Right hindlimb (tissue), 1 donor: ENCODE measurements around the gene ASB3.
"Not testable (repeated sequence)": the region's sequence is repeated elsewhere in the genome, so short reads cannot be mapped to it uniquely, and the experiment has no call there.

Experiments used
- DNase-seq: peaks from one replicate; pipeline ENCODE4 v3.0.0-alpha.2; 2018

The ASB3 gene, protein sequence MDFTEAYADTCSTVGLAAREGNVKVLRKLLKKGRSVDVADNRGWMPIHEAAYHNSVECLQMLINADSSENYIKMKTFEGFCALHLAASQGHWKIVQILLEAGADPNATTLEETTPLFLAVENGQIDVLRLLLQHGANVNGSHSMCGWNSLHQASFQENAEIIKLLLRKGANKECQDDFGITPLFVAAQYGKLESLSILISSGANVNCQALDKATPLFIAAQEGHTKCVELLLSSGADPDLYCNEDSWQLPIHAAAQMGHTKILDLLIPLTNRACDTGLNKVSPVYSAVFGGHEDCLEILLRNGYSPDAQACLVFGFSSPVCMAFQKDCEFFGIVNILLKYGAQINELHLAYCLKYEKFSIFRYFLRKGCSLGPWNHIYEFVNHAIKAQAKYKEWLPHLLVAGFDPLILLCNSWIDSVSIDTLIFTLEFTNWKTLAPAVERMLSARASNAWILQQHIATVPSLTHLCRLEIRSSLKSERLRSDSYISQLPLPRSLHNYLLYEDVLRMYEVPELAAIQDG

DNA sequence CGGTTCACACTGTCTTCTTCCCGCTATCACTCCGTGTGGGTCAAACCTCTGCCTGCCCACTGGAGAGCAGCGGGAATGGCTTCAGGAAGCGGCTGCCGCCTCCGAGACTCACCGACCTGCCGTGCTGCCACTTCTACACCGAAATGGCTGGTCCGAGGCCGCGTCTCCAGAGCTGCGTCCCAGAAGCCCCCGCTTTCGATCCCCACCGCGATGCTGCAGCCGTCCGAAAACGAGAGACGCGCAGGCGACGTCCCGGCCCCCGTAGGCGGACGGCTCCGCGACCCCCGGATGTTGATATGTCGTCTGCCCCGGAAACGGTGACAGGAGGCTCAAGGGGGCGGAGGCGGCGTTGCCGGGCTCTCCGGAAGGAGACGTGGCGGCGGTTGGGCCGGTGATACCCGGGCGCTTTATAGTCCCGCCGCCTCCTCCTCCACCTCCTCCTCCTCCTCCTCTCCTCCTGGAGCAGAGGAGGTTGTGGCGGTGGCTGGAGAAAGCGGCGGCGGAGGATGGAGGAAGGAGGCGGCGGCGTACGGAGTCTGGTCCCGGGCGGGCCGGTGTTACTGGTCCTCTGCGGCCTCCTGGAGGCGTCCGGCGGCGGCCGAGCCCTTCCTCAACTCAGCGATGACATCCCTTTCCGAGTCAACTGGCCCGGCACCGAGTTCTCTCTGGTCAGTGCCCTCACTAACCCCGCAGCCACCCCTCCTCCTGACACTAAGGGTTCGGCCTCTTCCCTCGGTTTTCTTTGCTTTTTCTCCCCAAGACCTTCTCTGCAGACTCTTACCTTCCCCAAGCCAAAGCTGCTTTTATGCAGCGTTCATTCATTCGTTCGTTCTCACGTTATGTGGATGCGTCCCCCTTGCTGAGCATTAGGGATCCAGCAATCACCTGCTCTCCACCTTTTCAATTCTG lies at the start of gene ASB3, which contains the start of gene ERLEC1:
Gene ASB3, minus strand, starts transcription at position 249 of the 909 bp plus-strand sequence. CDS start 21,381 bp downstream, outside the sequence.
Gene ERLEC1, plus strand, starts transcription at position 340 of the 909 bp plus-strand sequence. Its CDS starts 167 bp downstream, at position 507.
- DNase-seq = peak; percentile 96

DNA sequence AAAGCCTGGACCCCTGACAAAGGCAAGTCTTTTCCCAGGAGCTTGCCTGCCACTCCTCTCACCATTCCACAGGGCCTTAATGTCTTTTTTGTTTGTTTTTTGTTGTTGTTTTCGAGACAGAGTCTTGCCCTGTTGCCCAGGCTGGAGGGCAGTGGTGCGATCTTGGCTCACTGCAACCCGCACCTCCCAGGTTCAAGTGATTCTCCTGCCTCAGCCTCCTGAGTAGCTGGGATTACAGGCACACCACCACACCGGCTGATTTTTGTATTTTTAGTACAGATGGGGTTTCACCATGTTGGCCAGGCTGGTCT lies 43.2 kb upstream of the ASB3 start:
- not testable (repeated sequence) for DNase-seq

GRCh38 chr2:53829273-53829979 lies 42.7 kb upstream of the ASB3 start:
- DNase-seq = no peak

DNA sequence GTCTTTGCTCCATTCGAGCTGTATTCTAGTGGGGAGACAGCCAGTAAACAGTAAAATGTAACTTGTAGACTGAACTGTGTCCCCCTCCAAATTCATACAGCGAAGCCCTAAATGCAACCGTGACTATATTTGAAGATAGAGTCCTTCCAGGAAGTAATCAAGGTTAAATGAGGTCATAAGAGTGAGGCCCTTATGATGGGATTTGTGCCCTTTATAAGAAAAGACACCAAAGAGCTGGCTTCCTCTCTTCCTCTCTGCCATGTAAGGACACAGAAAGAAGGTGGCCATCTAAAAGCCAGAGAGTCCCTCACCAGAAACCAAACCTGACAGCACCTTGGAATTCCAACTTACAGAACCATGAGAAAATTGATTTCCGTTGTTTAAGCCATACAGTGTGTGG lies 41.6 kb upstream of the ASB3 start:
- DNase-seq = no peak

DNA sequence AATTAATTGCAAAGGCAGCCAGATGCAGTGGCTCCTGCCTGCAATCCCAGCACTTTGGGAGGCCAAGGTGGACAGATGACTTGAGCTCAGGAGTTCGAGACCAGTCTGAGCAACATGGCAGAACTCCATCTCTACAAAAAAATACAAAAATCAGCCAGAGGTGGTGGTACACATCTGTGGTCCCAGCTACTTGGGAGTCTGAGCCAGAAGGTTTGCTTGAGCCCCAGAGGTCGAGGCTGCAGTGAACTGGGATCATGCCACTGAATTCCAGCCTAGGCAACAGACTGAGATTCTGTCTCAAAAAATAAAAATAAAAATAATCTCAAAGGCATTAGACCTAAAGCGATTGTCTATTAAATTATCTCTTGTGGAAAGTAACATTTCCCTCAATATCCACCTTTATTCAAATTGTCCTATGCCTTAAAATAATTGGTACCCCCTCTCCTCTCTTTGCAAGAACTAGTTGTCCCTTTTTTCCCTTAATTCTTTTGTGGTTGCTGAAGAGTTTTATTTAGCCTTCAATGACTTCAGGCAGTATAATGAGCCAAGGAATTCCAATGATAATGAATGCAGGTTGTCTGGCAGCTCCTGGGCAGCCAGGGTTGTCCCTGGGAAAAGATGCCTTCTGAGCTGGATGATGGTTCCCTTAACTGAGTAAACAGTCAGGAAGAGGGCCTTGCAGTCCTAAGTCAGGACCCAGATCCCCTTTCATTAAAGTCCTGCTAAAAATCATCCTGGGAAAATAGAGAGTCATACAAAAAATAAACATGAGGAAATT lies 40.8 kb upstream of the ASB3 start:
- DNase-seq = no peak

DNA sequence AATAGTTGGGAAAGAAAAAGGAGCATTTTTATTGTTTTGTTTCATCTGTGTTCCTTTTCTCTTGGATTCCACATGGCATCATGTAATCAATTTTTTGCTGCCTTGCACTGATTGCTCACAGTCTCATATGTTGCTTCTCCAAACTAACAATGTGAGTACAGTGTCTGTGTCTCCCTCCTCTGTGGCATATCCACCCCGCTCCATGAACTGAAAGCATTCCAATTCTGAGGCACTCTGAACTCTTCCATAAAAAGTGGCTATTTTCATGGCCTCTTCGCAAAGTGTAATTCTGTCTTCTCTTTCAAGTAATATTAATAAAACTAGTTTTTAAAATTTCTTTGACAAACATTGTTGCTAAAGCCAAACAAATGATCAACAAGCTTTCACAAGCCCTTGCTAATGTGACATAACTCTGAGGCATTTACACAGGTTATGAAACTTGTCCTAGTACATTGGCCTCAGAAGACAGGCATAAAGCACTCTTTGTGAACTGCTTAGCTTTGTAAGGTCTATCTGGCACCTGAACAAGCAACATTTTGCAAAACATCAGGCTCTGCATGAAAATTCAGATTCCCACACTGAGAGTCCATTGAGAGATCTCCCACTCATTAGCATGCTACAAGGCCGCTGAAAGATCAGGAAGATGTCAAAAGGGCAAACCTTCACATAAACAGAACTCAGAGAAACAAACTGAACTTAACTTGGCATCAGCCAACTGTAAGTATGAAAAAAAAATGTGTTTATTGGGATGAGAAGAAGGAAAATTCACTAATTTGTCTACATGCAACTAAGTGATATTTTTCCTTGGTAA lies 40.0 kb upstream of the ASB3 start:
- no peak for DNase-seq

GRCh38 chr2:53826030-53826410 lies 39.3 kb upstream of the ASB3 start:
- no peak for DNase-seq

DNA sequence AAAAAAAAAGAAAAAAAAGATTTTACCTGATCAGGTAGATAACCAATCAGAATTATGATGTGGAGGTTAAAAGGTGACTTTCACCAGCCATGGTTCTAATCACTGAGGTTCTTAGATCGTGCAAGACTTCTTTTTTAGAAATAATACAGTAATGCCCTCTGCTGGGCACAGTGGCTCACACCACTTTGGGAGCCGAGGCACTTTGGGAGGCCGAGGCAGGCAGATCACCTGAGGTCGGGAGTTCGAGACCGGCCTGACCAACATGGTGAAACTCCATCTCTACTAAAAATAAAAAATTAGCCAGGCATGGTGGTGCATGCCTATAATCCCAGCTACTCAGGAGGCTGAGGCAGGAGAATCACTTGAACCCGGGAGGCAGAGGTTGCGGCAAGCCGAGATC lies 36.9 kb upstream of the ASB3 start:
- not testable (repeated sequence) for DNase-seq

DNA sequence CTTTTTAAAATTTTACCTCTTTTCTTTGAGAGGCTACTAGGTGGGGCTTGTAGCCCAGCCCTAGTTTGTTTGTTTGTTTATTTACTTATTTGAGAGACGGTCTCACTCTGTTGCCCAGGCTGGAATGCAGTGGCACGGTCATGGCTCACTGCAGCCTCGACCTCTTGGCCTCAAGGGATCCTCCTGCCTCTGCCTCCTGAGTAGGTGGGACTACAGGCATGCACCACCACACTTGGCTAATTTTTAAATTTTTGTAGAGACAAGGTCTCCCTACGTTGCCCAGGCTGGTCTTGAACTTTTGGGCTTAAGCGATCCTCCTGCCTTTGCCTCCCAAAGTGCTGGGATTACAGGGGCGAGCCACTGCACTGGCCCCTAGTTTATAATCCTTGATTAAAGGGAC lies 35.1 kb upstream of the ASB3 start:
- DNase-seq = no peak

DNA sequence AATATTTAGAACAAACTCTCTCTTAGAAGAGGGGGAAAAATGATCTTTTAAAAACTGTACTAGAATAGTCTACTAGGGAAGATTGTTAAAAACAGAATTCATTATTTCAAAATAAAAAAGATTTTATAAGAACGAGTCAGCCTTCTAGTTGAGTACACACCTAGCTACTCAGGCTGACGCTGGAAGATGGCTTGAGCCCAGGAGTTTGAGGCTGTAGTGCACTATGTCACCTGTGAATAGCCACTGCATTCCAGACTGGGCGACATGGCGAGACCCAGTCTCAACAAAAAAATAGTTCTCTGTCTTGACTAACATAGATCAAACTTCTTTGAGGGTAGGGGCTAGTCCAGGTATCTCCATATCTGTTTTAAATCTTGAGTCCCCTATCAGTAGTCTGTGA lies 34.0 kb upstream of the ASB3 start:
- no peak for DNase-seq

- DNase-seq = no peak
Measured at GRCh38 chr2:53820048-53820447, 33.3 kb upstream of the ASB3 start.

GRCh38 chr2:53819634-53820033 lies 32.9 kb upstream of the ASB3 start:
- DNase-seq = no peak

GRCh38 chr2:53818854-53819435 lies 32.2 kb upstream of the ASB3 start:
- no peak for DNase-seq

- DNase-seq = no peak
Measured at GRCh38 chr2:53813151-53813550, 26.4 kb upstream of the ASB3 start.

- no peak for DNase-seq
Measured at GRCh38 chr2:53811601-53812000, 24.8 kb upstream of the ASB3 start.

DNA sequence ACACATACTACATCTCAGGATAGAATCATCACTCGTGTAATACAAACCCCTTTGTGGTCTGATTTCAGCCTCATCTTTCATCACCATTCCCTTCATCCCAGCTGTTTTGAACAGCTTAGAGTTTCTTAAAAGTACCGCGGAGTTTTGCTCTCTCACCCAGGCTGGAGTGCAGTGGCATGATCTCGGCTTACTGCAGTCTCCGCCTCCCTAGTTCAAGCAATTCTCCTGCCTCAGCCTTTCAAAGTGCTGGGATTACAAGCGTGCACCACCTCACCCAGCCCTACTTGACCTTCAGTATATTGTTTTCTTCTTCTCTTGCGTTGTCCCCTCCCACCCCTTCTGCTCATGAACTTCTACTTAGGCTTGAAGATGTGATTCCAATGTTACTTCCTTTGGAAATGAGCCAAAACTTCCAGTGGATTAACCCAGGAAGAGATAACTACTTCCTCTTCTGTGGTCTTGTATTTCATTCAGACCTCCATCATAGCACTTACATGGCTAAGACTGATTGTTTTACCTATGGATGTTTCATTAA lies 15.9 kb upstream of the ASB3 start:
- no peak for DNase-seq

GRCh38 chr2:53801547-53801946 lies 14.8 kb upstream of the ASB3 start:
- DNase-seq = no peak

- DNase-seq = no peak
Measured at GRCh38 chr2:53793821-53794220, 7.1 kb upstream of the ASB3 start.

DNA sequence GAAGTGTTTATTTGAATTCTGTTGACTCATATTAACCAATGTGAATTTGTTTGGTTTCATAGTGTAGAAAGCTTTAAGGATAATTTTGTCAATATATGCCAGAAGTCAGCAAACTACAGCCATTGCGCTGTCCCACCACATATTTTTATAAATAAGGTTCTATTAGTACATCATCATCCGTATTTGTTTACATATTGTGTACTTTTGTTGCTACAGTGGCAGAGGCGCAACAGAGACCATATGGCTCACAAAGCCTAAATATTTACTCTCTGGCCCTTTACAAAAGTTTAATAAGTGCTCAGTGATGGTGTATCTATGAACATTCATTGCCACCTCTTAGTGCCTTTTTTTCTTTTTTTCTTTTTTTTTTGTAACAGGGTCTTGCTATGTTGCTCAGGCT lies 6.5 kb upstream of the ASB3 start:
- DNase-seq = no peak

DNA sequence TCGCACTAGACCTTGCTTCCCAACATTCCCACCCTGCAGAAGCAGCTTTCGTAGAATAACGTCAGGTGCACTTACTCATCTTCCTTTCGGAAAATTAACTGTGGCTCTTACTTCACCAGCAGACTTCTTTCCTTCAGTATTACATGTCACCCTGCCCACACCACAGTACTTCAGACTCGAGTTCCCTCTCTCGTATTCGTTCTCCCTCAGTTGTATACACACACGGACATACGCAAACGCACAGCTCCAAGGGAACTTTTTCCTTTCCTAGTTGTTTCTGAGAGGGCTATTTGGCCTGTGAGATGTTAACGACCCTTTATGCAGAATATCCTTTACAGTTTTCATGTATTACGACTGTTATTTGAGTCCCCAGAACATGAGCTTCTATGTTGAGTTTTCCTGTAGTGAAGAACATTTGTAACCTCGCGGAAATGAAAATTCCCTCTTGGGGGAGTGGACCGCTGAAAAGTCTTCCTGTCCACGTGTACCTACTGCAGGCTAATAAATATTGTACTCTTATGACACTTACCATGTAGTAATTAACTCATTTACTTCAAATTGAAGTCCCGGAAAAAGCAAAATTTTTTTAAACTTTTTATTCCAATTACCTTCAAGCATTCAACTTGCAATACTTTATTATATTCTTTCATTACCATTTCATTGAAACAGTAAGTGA lies 999 bp upstream of the ASB3 start:
- no peak for DNase-seq
